ENCODE data around the gene ITIH4. TPM values are rescaled to one million over a fixed set of nuclear protein-coding genes. Genes with fewer than 3 reads are reported as not detected.

ITIH4 gene
- total and polyA plus RNA-seq, 5 donors: 3.4 to 5.7 (median 5.0) TPM

GRCh38 chr3:52842424-52842823 lies 12.0 kb upstream of the ITIH4 start:
- intact Hi-C loops (cut with DNase I): no loop called here
- ATAC-seq: peak; percentile 28

GRCh38 chr3:52841981-52842340 lies 11.5 kb upstream of the ITIH4 start:
- Histone ChIP-seq H3K9me3 (ENCODE audit: control insufficient read depth, low read length) (no peaks in the 10 kb centered on the region), H3K4me3 (ENCODE audit: low read length) (no peak overlapping the region), H3K27ac (ENCODE audit: low read length) (peak overlapping the region; percentile 61), H3K4me1 (ENCODE audit: control insufficient read depth, insufficient read depth, low read length) (peaks cover 24% of the 10 kb centered on the region), H3K27me3 (ENCODE audit: control insufficient read depth, insufficient read depth) (no peaks in the 10 kb centered on the region)
- DNase-seq (peak in 2 of 3 donors; percentile 11 to 30), ATAC-seq (no peak)
- intact Hi-C loops (cut with DNase I): no loop called here
- 79% methylated on average over 12 of the region's 12 CpGs for WGBS

More at GRCh38 chr3:52842424-52842823, 12.0 kb upstream of the ITIH4 start:
- Histone ChIP-seq H3K4me3 (ENCODE audit: low read length) (no peak overlapping the region), H3K9me3 (ENCODE audit: control insufficient read depth, low read length) (no peaks in the 10 kb centered on the region), H3K27ac (ENCODE audit: low read length) (peak overlapping the region; percentile 63), H3K27me3 (ENCODE audit: control insufficient read depth, insufficient read depth) (no peaks in the 10 kb centered on the region), H3K4me1 (ENCODE audit: control insufficient read depth, insufficient read depth, low read length) (peaks cover 20% of the 10 kb centered on the region)
- 66% methylated on average over 7 of the region's 7 CpGs for WGBS
- DNase-seq: peak in 1 of 3 donors; percentile 57

DNA sequence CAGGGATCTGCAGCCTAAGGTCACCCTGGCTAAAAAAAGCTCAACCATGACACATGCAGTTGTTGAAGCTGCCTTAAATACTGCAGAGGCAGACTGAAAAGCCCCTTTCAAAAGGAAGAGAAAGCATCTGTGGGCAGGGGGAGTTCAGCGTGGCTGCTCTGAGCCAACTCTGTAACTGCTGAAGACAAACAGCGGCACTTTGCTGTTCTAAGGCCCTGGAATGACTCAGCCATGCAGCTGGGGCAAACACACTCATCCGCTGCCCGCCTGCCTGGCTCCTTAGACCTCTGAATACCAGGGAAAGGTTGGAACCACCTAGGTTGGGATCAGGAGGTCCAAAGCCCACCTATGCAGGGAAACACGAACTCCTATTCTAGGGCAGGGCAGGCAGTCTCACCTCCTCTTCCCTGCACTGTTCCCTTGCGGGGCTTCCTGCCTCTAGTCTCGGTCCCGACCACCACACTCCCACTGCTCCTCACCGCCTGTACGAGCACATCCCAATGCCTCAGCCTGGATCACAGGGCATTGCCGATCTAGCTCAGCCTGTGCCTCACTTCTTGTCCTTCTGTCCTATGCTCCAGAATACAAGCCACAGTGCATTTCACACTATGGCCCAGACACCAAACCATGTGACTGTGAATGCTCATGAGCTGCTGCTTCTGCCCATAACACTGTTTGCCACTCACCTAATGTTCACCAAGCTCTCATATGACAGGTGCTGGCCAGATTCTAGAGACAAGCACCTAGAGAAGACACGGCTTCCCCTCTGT lies 10.9 kb upstream of the ITIH4 start:
- intact Hi-C loops (cut with DNase I): no loop called here

GRCh38 chr3:52839892-52840545 lies 9.5 kb upstream of the ITIH4 start:
- DNase-seq (peak in 2 of 3 donors; percentile 35 to 39), ATAC-seq (no peak)
- intact Hi-C loops (cut with DNase I): no loop called here
- 90% methylated on average over 23 of the region's 23 CpGs for WGBS
- Histone ChIP-seq H3K27me3 (ENCODE audit: control insufficient read depth, insufficient read depth) (no peaks in the 10 kb centered on the region), H3K4me3 (ENCODE audit: low read length) (no peak overlapping the region), H3K4me1 (ENCODE audit: control insufficient read depth, insufficient read depth, low read length) (peaks cover 25% of the 10 kb centered on the region), H3K27ac (ENCODE audit: low read length) (no peak overlapping the region), H3K9me3 (ENCODE audit: control insufficient read depth, low read length) (no peaks in the 10 kb centered on the region)

More for the DNA sequence above, 10.9 kb upstream of the ITIH4 start:
- no peak overlapping the region for H3K4me3 ChIP-seq (ENCODE audit: low read length)
- peaks cover 27% of the 10 kb centered on the region for H3K4me1 ChIP-seq (ENCODE audit: control insufficient read depth, insufficient read depth, low read length)
- peak in 2 of 3 donors; percentile 9 to 18 for DNase-seq
- H3K9me3 ChIP-seq (ENCODE audit: control insufficient read depth, low read length): no peaks in the 10 kb centered on the region
- peak overlapping the region; percentile 43 for H3K27ac ChIP-seq (ENCODE audit: low read length)
- WGBS: 94% methylated on average over 12 of the region's 12 CpGs
- H3K27me3 ChIP-seq (ENCODE audit: control insufficient read depth, insufficient read depth): no peaks in the 10 kb centered on the region
- ATAC-seq: no peak

GRCh38 chr3:52839268-52839575 lies 8.8 kb upstream of the ITIH4 start:
- H3K27me3 ChIP-seq (ENCODE audit: control insufficient read depth, insufficient read depth): no peaks in the 10 kb centered on the region
- H3K27ac ChIP-seq (ENCODE audit: low read length): no peak overlapping the region
- intact Hi-C loops (cut with DNase I): no loop called here
- ATAC-seq (no peak), DNase-seq (peak in 2 of 3 donors; percentile 18 to 21)
- no peaks in the 10 kb centered on the region for H3K9me3 ChIP-seq (ENCODE audit: control insufficient read depth, low read length)
- 72% methylated on average over 2 of the region's 2 CpGs for WGBS
- H3K4me3 ChIP-seq (ENCODE audit: low read length): no peak overlapping the region
- H3K4me1 ChIP-seq (ENCODE audit: control insufficient read depth, insufficient read depth, low read length): peaks cover 21% of the 10 kb centered on the region

DNA sequence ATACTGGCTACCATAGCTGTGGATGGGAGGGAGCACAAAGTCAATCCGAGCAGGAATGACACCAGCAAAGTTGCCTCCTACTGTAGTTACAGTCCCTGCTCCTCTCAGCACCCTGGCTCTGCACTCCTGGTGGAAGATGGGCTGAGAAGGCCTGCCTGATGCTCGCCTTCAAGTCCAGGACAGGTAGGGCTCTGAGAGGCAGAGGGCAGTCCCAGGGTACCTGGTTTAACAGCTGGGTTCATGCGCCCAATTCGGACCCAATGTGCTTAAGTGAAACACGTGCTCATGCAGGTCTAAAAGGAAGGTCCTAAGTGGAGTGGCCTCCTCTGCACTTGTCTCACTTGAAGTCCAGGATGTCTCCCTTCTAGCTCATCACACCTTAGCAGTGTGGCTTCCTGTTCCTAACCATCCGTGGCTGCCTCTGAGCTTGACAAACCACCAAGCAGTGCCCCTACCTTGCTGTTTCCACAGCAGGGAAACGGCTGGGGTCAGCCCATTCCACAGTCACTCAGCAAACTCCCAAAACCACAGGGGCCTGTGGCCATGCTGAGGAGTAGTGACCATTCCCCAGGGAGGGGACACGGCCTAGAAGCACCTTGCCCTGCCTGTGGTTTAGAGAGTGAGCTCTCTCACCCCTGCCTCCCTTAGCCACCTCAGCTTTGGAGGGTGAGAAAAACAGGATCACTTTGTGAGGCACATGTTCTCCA lies 8.2 kb upstream of the ITIH4 start:
- H3K4me1 ChIP-seq (ENCODE audit: control insufficient read depth, insufficient read depth, low read length): peaks cover 17% of the 10 kb centered on the region
- no peak overlapping the region for H3K4me3 ChIP-seq (ENCODE audit: low read length)
- no peaks in the 10 kb centered on the region for H3K9me3 ChIP-seq (ENCODE audit: control insufficient read depth, low read length)
- H3K27me3 ChIP-seq (ENCODE audit: control insufficient read depth, insufficient read depth): no peaks in the 10 kb centered on the region
- H3K27ac ChIP-seq (ENCODE audit: low read length): no peak overlapping the region
- DNase-seq: peak in 2 of 3 donors; percentile 6 to 20
- no peak for ATAC-seq
- WGBS: 89% methylated on average over 8 of the region's 8 CpGs
- intact Hi-C loops (cut with DNase I): no loop called here

DNA sequence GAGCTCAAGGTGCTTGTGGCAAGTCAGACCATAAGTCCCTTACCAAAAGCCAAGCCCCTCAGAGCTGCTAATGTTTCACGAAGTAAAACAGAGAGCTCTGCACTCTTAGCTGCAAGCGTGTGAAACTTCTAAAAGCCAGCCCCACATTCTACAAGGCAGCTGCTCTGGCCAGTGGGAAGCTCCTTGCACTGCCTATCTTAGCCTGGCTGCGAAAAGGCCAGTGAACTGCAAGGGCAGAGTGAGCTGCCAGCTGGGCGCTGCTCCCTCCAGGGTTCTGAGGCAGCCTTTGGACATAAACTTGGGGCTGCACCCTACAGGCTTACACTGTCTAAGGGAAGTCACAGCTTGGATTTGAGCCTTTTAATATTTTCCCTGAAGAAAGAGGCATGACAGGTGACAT lies 6.5 kb upstream of the ITIH4 start:
- peaks cover 14% of the 10 kb centered on the region for H3K4me1 ChIP-seq (ENCODE audit: control insufficient read depth, insufficient read depth, low read length)
- no peaks in the 10 kb centered on the region for H3K27me3 ChIP-seq (ENCODE audit: control insufficient read depth, insufficient read depth)
- H3K4me3 ChIP-seq (ENCODE audit: low read length): no peak overlapping the region
- DNase-seq (peak in 1 of 3 donors; percentile 48), ATAC-seq (peak in 1 of 2 donors; percentile 7)
- H3K27ac ChIP-seq (ENCODE audit: low read length): peak overlapping the region; percentile 84
- WGBS: 64% methylated on average over 4 of the region's 4 CpGs
- intact Hi-C loops (cut with DNase I): no loop called here
- H3K9me3 ChIP-seq (ENCODE audit: control insufficient read depth, low read length): no peaks in the 10 kb centered on the region

DNA sequence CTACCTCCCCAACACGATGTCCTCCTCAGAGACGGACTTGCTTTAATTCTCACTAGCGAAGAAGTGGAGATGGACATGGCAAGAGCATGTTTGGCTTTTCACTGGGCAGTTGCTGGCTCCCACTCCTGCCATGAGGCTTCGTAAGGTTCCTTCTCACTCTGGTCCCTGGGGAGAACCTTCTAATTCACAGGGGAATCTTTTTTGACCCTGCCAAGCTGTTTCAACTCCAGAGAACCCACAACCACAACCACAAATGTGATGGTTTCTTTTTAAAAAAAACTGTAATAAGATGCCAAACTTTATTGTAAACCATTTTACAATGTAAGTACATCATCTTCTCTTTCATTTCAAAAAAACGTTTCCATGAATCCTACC lies 6.0 kb upstream of the ITIH4 start:
- peak overlapping the region; percentile 84 for H3K27ac ChIP-seq (ENCODE audit: low read length)
- no peak overlapping the region for H3K4me3 ChIP-seq (ENCODE audit: low read length)

DNA sequence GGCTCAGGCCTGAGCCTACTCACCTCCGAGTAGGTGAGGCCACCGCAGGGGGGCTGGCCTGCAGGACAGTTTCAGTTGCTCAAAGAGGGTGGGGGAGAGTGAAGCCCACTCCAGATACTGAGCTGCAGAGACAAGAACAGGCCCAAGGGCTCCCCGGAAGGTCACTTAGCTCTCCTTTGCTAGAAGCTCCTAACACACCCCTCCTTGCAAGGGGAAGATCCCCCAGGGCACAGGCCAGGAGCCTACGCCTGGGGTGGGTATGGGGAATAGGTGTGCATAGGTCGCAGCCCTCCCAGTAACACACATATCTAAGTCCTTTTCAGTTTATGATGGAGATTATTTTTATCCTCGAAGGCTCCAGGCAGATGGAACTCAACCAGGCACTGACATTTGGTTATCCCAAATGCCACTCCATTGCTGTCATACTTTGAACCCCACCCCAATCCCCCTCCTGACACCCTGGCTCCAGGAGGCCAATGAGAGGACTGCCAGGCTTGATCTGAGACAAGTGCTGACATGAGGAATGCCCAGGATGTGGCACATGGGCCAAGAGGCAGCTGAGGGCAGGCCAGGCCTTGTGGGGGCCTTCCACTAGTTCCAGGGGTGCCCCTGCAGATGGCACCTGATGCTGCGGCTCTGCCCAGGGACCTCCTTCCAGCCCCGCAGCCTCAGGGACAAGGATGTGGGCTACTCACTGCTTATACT lies 5.4 kb upstream of the ITIH4 start:
- WGBS: 74% methylated on average over 8 of the region's 8 CpGs
- DNase-seq: peak in 2 of 3 donors; percentile 54 to 74
- Histone ChIP-seq H3K4me3 (ENCODE audit: low read length) (no peak overlapping the region), H3K4me1 (ENCODE audit: control insufficient read depth, insufficient read depth, low read length) (peaks cover 10% of the 10 kb centered on the region), H3K27me3 (ENCODE audit: control insufficient read depth, insufficient read depth) (no peaks in the 10 kb centered on the region), H3K27ac (ENCODE audit: low read length) (peak overlapping the region; percentile 84), H3K9me3 (ENCODE audit: control insufficient read depth, low read length) (no peaks in the 10 kb centered on the region)
- peak; percentile 44 to 66 for ATAC-seq
- intact Hi-C loops (cut with DNase I): no loop called here

More for the DNA sequence above, 6.0 kb upstream of the ITIH4 start:
- no peaks in the 10 kb centered on the region for H3K27me3 ChIP-seq (ENCODE audit: control insufficient read depth, insufficient read depth)
- ATAC-seq: no peak
- DNase-seq: no peak
- intact Hi-C loops (cut with DNase I): no loop called here
- H3K4me1 ChIP-seq (ENCODE audit: control insufficient read depth, insufficient read depth, low read length): peaks cover 16% of the 10 kb centered on the region
- no peaks in the 10 kb centered on the region for H3K9me3 ChIP-seq (ENCODE audit: control insufficient read depth, low read length)
- 82% methylated on average over 5 of the region's 5 CpGs for WGBS

- Histone ChIP-seq H3K4me1 (ENCODE audit: control insufficient read depth, insufficient read depth, low read length) (peaks cover 9% of the 10 kb centered on the region), H3K27ac (ENCODE audit: low read length) (peak within 1 kb of the TSS; percentile 80), H3K9me3 (ENCODE audit: control insufficient read depth, low read length) (no peaks in the 10 kb centered on the region), H3K4me3 (ENCODE audit: low read length) (peak within 1 kb of the TSS; percentile 27), H3K27me3 (ENCODE audit: control insufficient read depth, insufficient read depth) (no peaks in the 10 kb centered on the region)
- 36% methylated on average over 11 of the region's 11 CpGs for WGBS
- peak; percentile 18 to 50 for ATAC-seq
- intact Hi-C loops (cut with DNase I): no loop called here
- DNase-seq: peak in 1 of 3 donors; percentile 71
Measured at GRCh38 chr3:52834871-52835501, 4.5 kb upstream of the ITIH4 start, which contains the start of gene MUSTN1. Gene MUSTN1, minus strand, starts transcription at chr3:52835019. Its CDS starts 71 bp downstream, at chr3:52834948.
